H1 (cell line): Measurements from ENCODE around the gene PDC. TPM values are rescaled to one million over a fixed set of nuclear protein-coding genes. Genes with fewer than 3 reads are reported as not detected.

Experiments used
- ATF2 ChIP-seq: IDR thresholded peaks from 2 replicates; pipeline ENCODE4 v1.6.1; 2012; ENCODE audit warnings: low read length, inconsistent platforms
- CBX8 ChIP-seq: fragments of 300-800, 300-1000 bp; sonication (generic); IDR thresholded peaks from 2 replicates; pipeline ENCODE4 v1.7.1; 2016; ENCODE audit warnings: low read depth, low read length, borderline replicate concordance
- CHD1 ChIP-seq: IDR thresholded peaks from 2 replicates; pipeline ENCODE4 v1.6.1; 2012; ENCODE audit warnings: low read depth, low read length, improper control_type of control experiment
- CREB1 ChIP-seq: IDR thresholded peaks from 2 replicates; pipeline ENCODE4 v1.6.1; 2012; ENCODE audit warnings: inconsistent platforms
- GTF2F1 ChIP-seq: IDR thresholded peaks from 2 replicates; pipeline ENCODE4 v1.6.1; 2012; ENCODE audit warnings: low read depth, low read length, improper control_type of control experiment, borderline replicate concordance
- HDAC6 ChIP-seq: IDR thresholded peaks from one replicate; pipeline ENCODE4 v1.7.1; 2012; ENCODE audit warnings: low read depth, mild to moderate bottlenecking, inconsistent platforms, low read length, moderate library complexity
- NANOG ChIP-seq: IDR thresholded peaks from 2 replicates; pipeline ENCODE4 v1.6.1; 2011; ENCODE audit warnings: low read length, low read depth, mild to moderate bottlenecking, inconsistent platforms; ENCODE audit not compliant: insufficient read depth, poor library complexity, severe bottlenecking
- POLR2AphosphoS5 ChIP-seq: IDR thresholded peaks from 2 replicates; pipeline ENCODE4 v1.6.1; 2011; ENCODE audit warnings: low read depth, low read length
- RXRA ChIP-seq: IDR thresholded peaks from 2 replicates; pipeline ENCODE4 v1.6.1; 2011; ENCODE audit warnings: low read depth, mild to moderate bottlenecking, low read length, moderate library complexity; ENCODE audit not compliant: insufficient read depth
- SAP30 ChIP-seq: fragments of 300-600 bp; sonication (generic); IDR thresholded peaks from 2 replicates; pipeline ENCODE4 v1.7.1; 2012; ENCODE audit warnings: low read length, moderate library complexity, mild to moderate bottlenecking, inconsistent platforms; ENCODE audit not compliant: insufficient read depth, insufficient replicate concordance
- SP2 ChIP-seq: IDR thresholded peaks from 2 replicates; pipeline ENCODE4 v1.6.1; 2012; ENCODE audit warnings: mild to moderate bottlenecking, low read length, inconsistent platforms
- TCF12 ChIP-seq: IDR thresholded peaks from 2 replicates; pipeline ENCODE4 v1.6.1; 2011; ENCODE audit warnings: low read depth, mild to moderate bottlenecking, low read length
- polyA plus RNA-seq, 7 experiments: library from polyadenylated mRNA; depleted of rRNA in 3 of 7; stranded (reverse) in 5 of 7; unstranded in 2 of 7; fragments of >200 nt in 5 of 7; fragments of 200-250 nt in 2 of 7; gene quantifications; 1 replicate in 5 of 7; 2 replicates in 1 of 7; 4 replicates in 1 of 7; pipeline versions ENCODE4 v1.2.1 to v1.2.3, GENCODE V29; 2011 to 2013; ENCODE audit warnings: missing spikeins in 2 of 7, mixed read lengths in 2 of 7
- total RNA-seq: library from RNA; stranded (reverse); fragmentation: NEBNext Ultra II Directional; extraction: Animal tissue kit (Norgen Biotek cat#: 25700); gene quantifications from 2 replicates; pipeline ENCODE4 v1.2.1, GENCODE V29; 2021

PDC gene
- total and polyA plus RNA-seq, 2 of the 8 experiments (the other 6 are each of a cell fraction or from before 2014, with no cell fraction given): not detected

GRCh38 chr1:186497651-186498050 lies 36.7 kb upstream of the PDC start (continued):
- TF ChIP-seq ATF2 (no peak), RXRA (no peak), CBX8 (no peak), SP2 (no peak), TCF12 (no peak), CREB1 (no peak), POLR2AphosphoS5 (no peak), NANOG (no peak), SAP30 (no peak), GTF2F1 (no peak), CHD1 (no peak), HDAC6 (no peak)
